ENCODE data around the gene ZNF385A.

DNA sequence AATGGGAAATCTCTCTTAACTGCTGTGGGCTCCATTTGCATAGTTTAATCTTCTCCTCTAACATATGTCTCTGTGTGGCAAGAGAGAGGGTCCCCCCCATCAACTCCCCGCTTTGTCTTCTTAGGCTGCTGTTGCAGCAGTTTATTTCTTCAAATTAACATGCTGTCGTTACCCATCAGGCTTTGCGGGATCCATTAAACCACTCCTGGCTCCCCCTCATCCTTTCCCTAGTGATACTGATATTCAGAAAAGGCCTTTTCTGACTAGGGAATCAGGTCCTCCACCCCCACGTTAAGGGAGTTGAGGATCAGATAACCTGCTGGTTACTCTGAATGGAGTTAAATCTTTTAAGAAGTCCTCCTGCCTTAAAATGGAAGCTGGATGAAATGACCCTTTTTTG lies 35.5 kb downstream of the ZNF385A start:
- TF ChIP-seq, protein P1, sequence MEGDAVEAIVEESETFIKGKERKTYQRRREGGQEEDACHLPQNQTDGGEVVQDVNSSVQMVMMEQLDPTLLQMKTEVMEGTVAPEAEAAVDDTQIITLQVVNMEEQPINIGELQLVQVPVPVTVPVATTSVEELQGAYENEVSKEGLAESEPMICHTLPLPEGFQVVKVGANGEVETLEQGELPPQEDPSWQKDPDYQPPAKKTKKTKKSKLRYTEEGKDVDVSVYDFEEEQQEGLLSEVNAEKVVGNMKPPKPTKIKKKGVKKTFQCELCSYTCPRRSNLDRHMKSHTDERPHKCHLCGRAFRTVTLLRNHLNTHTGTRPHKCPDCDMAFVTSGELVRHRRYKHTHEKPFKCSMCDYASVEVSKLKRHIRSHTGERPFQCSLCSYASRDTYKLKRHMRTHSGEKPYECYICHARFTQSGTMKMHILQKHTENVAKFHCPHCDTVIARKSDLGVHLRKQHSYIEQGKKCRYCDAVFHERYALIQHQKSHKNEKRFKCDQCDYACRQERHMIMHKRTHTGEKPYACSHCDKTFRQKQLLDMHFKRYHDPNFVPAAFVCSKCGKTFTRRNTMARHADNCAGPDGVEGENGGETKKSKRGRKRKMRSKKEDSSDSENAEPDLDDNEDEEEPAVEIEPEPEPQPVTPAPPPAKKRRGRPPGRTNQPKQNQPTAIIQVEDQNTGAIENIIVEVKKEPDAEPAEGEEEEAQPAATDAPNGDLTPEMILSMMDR (IDR thresholded peaks at IDR 0.05), result no peak
- TF ChIP-seq POLR2A (IDR thresholded peaks at IDR 0.05) (no peak), EP300 (IDR thresholded peaks at IDR 0.05; ENCODE audit: low read depth) (no peak), POLR2AphosphoS5 (IDR thresholded peaks at IDR 0.05) (no peak)
